G401 (cell line): Measurements from ENCODE around the gene DACT3. TPM values are rescaled to one million over a fixed set of nuclear protein-coding genes. Genes with fewer than 3 reads are reported as not detected.
A peak's percentile ranks its signal among the peaks of the same experiment; 100 is the strongest.
"Not testable (repeated sequence)": the region's sequence is repeated elsewhere in the genome, so short reads cannot be mapped to it uniquely, and the experiment has no call there.

ENCODE experiments used
- DNase-seq: peaks from one replicate; pipeline ENCODE4 v3.0.0-alpha.2; 2015; ENCODE audit warnings: low spot score
- in situ Hi-C: cut with HindIII; loops from 2 replicates; pipeline ENCODE4 v1.10.0; 2016; ENCODE audit warnings: low sequenced_read_pairs, mixed read lengths
- total RNA-seq: library from RNA; depleted of rRNA; stranded (reverse); fragments of >200 nt; shearing (Covaris generic); gene quantifications from 2 replicates; pipeline ENCODE4 v1.2.3, GENCODE V29; 2014

The DACT3 gene
- total RNA-seq, 1 experiment from 2014 or later = 12.0 TPM

- DNase-seq = no peak
- in situ Hi-C loops = no loop called here
Measured at GRCh38 chr19:46640656-46641055, 20.3 kb downstream of the DACT3 start.

GRCh38 chr19:46639358-46640182 lies 21.4 kb downstream of the DACT3 start:
- in situ Hi-C loops = no loop called here
- DNase-seq = no peak

GRCh38 chr19:46637224-46637623 lies 23.8 kb downstream of the DACT3 start:
- no peak for DNase-seq
- in situ Hi-C loops = no loop called here

GRCh38 chr19:46635920-46636761 lies 24.8 kb downstream of the DACT3 start, which contains the start of gene GNG8:
TSS of gene GNG8 (minus strand) at chr19:46636202. CDS start at chr19:46634682, 1,520 bp downstream.
- in situ Hi-C loops = no loop called here
- no peak for DNase-seq

GRCh38 chr19:46634656-46635218 lies 26.2 kb downstream of the DACT3 start:
- DNase-seq = no peak
- in situ Hi-C loops = no loop called here

- in situ Hi-C loops = no loop called here
Measured at GRCh38 chr19:46634045-46634655, 26.8 kb downstream of the DACT3 start.

GRCh38 chr19:46633130-46633529 lies 27.9 kb downstream of the DACT3 start:
- DNase-seq = no peak
- in situ Hi-C loops = no loop called here

More at GRCh38 chr19:46634045-46634655, 26.8 kb downstream of the DACT3 start:
- DNase-seq = peak; percentile 45

GRCh38 chr19:46631481-46631880 lies 29.5 kb downstream of the DACT3 start:
- in situ Hi-C loops = no loop called here
- no peak for DNase-seq

- DNase-seq = no peak
- in situ Hi-C loops = no loop called here
Measured at GRCh38 chr19:46630586-46631205, 30.3 kb downstream of the DACT3 start.

GRCh38 chr19:46629546-46630025 lies 31.4 kb downstream of the DACT3 start:
- no peak for DNase-seq

GRCh38 chr19:46628970-46629369 lies 32.0 kb downstream of the DACT3 start:
- in situ Hi-C loops, DNase-seq: not testable (repeated sequence)

More at GRCh38 chr19:46629546-46630025, 31.4 kb downstream of the DACT3 start:
- in situ Hi-C loops = no loop called here

GRCh38 chr19:46626446-46626845 lies 34.5 kb downstream of the DACT3 start:
- DNase-seq = no peak
- in situ Hi-C loops = no loop called here

- DNase-seq = no peak
- in situ Hi-C loops = no loop called here
Measured at GRCh38 chr19:46625731-46626130, 35.3 kb downstream of the DACT3 start.

- DNase-seq = no peak
- in situ Hi-C loops = no loop called here
Measured at GRCh38 chr19:46624958-46625661, 35.9 kb downstream of the DACT3 start, which contains the start of gene PTGIR. TSS of gene PTGIR (minus strand) at chr19:46625089. CDS start at chr19:46624225, 864 bp downstream.

- in situ Hi-C loops = no loop called here
- DNase-seq = no peak
Measured at GRCh38 chr19:46623915-46624502, 37.0 kb downstream of the DACT3 start.

GRCh38 chr19:46622118-46622446 lies 38.9 kb downstream of the DACT3 start:
- in situ Hi-C loops = no loop called here
- DNase-seq = no peak

- no peak for DNase-seq
- in situ Hi-C loops = no loop called here
Measured at GRCh38 chr19:46621191-46622117, 39.5 kb downstream of the DACT3 start.
